Testis (tissue), 2 donors: ENCODE measurements around the gene TUBGCP3.

Source experiments
- CTCF ChIP-seq, 3 experiments: fragments of 450-650 bp in 2 of 3; fragments of 200-600 bp in 1 of 3; sonication (generic) in 1 of 3; IDR thresholded peaks; one replicate each; pipeline ENCODE4 v1.5.1; 2016 to 2019; ENCODE audit warnings: antibody characterized with exemption in 3 of 3, mild to moderate bottlenecking in 2 of 3, moderate library complexity in 1 of 3
- POLR2A ChIP-seq: fragments of 450-650 bp; IDR thresholded peaks from one replicate; pipeline ENCODE4 v1.6.1; 2017; ENCODE audit warnings: antibody characterized with exemption, mild to moderate bottlenecking, moderate library complexity

DNA sequence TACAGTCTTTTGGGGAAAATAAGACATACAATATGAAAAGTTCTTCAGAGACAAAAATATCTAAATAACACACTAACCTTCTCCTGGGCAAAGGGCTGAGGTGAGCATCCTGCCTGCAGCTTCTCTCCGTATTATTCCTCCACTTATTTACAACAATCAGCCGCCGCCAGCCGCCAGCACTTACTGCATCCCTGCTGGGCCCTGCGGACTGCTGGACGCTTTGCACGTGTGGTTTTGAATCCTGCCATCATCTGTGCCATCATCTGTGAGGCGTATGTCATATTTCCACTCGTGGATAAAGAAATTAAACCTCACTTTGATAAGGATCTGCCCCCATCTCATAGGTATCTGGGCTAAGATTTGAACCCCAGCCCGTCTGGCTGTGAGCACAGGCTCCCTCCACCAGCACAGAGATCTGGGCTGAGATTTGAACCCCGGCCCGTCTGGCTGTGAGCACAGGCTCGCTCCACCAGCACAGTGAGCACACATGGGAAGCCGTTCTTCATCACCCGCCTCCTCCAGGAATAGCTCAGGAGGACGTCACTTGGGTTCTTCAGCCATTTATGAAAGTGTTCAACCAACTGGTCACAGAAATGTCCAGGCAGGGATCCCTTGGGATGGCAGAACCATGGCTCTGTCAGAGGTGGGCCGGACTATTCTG, 35.2 kb upstream of the TUBGCP3 start:
- TF ChIP-seq CTCF (IDR thresholded peaks at IDR 0.05) (no peak), POLR2A (no peak)
